Progenitor cell of endocrine pancreas (in vitro differentiated cells): ENCODE results near the gene CDC42BPA. TPM values are rescaled to one million over a fixed set of nuclear protein-coding genes. Genes with fewer than 3 reads are reported as not detected.

Experiments
- DNase-seq: peaks from one replicate; pipeline ENCODE4 v3.0.0; 2021; ENCODE audit warnings: low spot score; ENCODE audit not compliant: unreplicated experiment
- H3K27ac Mint-ChIP-seq: 2 replicates; pipeline ENCODE4 v1.8.0; 2021; ENCODE audit warnings: mild to moderate bottlenecking, moderate library complexity, mixed read lengths
- H3K27me3 Mint-ChIP-seq: 2 replicates; pipeline ENCODE4 v1.8.0; 2021; ENCODE audit warnings: mixed read lengths
- H3K36me3 Mint-ChIP-seq: 2 replicates; pipeline ENCODE4 v1.8.0; 2022; ENCODE audit warnings: mixed read lengths; ENCODE audit not compliant: insufficient read depth
- H3K4me1 Mint-ChIP-seq: 2 replicates; pipeline ENCODE4 v1.8.0; 2021; ENCODE audit warnings: low read depth, mixed read lengths
- H3K4me3 Mint-ChIP-seq: 2 replicates; pipeline ENCODE4 v1.8.0; 2021; ENCODE audit warnings: low read depth, mild to moderate bottlenecking, moderate library complexity, mixed read lengths
- H3K9me3 Mint-ChIP-seq: 2 replicates; pipeline ENCODE4 v1.8.0; 2021; ENCODE audit warnings: low read depth, mixed read lengths
- CTCF ChIP-seq: fragments of 200-600 bp; sonication (generic); IDR thresholded peaks from one replicate; pipeline ENCODE4 v1.5.0; 2021; ENCODE audit warnings: antibody characterized with exemption, mild to moderate bottlenecking; ENCODE audit not compliant: unreplicated experiment
- total RNA-seq: library from RNA; stranded (reverse); gene quantifications from 2 replicates; pipeline ENCODE4 v1.2.1, GENCODE V29; 2021

Gene CDC42BPA
- total RNA-seq, 1 donor from 2014 or later = 32.7 TPM

GRCh38 chr1:227049253-227049652 lies 269.0 kb downstream of the CDC42BPA start:
- H3K9me3 Mint-ChIP-seq = no peaks in the 10 kb centered on the region
- TF ChIP-seq CTCF = no peak
- DNase-seq = no peak
- no peaks in the 10 kb centered on the region for H3K4me1 Mint-ChIP-seq
- no peak overlapping the region for H3K27ac Mint-ChIP-seq
- no peak overlapping the region for H3K4me3 Mint-ChIP-seq
- no peaks in the 10 kb centered on the region for H3K27me3 Mint-ChIP-seq
- H3K36me3 Mint-ChIP-seq = peaks cover 15% of the 10 kb centered on the region

GRCh38 chr1:227043755-227044154 lies 274.5 kb downstream of the CDC42BPA start:
- no peak for TF ChIP-seq CTCF
- Mint-ChIP-seq H3K36me3 (peaks cover 13% of the 10 kb centered on the region), H3K4me3 (no peak overlapping the region), H3K27ac (no peak overlapping the region), H3K4me1 (no peaks in the 10 kb centered on the region), H3K9me3 (no peaks in the 10 kb centered on the region), H3K27me3 (no peaks in the 10 kb centered on the region)
- DNase-seq = no peak

GRCh38 chr1:227042292-227042691 lies 276.0 kb downstream of the CDC42BPA start:
- Mint-ChIP-seq H3K36me3 (peaks cover 19% of the 10 kb centered on the region), H3K4me3 (no peak overlapping the region), H3K9me3 (no peaks in the 10 kb centered on the region), H3K27me3 (no peaks in the 10 kb centered on the region), H3K4me1 (no peaks in the 10 kb centered on the region), H3K27ac (no peak overlapping the region)
- TF ChIP-seq CTCF = no peak
- no peak for DNase-seq

- DNase-seq = no peak
- TF ChIP-seq CTCF = no peak
- no peak overlapping the region for H3K27ac Mint-ChIP-seq
- H3K4me1 Mint-ChIP-seq = no peaks in the 10 kb centered on the region
- no peaks in the 10 kb centered on the region for H3K27me3 Mint-ChIP-seq
- H3K36me3 Mint-ChIP-seq = peaks cover 22% of the 10 kb centered on the region
- H3K4me3 Mint-ChIP-seq = no peak overlapping the region
- H3K9me3 Mint-ChIP-seq = no peaks in the 10 kb centered on the region
These were observed 279.9 kb downstream of the CDC42BPA start for GRCh38 chr1:227038401-227038800.

GRCh38 chr1:227037121-227037520 lies 281.2 kb downstream of the CDC42BPA start:
- H3K9me3 Mint-ChIP-seq = no peaks in the 10 kb centered on the region
- peaks cover 26% of the 10 kb centered on the region for H3K36me3 Mint-ChIP-seq
- no peak for TF ChIP-seq CTCF
- no peak overlapping the region for H3K27ac Mint-ChIP-seq
- no peaks in the 10 kb centered on the region for H3K27me3 Mint-ChIP-seq
- no peak for DNase-seq
- no peak overlapping the region for H3K4me3 Mint-ChIP-seq
- H3K4me1 Mint-ChIP-seq = peaks cover 5% of the 10 kb centered on the region
